Stimulated activated naive CD4-positive, alpha-beta T cell treated with Interleukin-2 at 50 U/mL for 16 hours (primary cell): ENCODE measurements around the gene PKNOX2.

ENCODE experiments used
- DNase-seq: peaks from one replicate; lab custom pipeline; 2025; lab: John Stamatoyannopoulos, UW

The PKNOX2 gene

DNA sequence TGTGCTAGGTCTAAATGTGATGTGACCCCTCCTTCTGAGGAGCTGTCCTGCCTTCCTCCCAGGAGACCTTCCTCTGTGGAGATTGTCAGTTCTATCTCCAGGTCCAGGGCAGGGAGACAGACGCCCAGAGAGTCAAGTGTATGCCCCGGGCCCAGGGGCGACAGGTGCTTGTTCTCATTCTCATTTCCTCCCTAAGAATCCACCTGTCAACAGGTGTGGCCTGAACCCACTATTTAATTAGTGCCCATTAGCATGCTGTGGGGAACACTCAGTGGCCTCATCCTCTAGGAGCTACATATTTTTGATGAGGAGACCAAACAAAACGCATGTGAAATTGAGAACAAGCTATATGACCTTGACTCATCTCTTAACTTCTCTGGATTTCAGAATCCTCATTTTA lies 9.5 kb downstream of the PKNOX2 start:
- DNase-seq: no peak

GRCh38 chr11:125174686-125175085 lies 10.1 kb downstream of the PKNOX2 start:
- DNase-seq: no peak

GRCh38 chr11:125175166-125175565 lies 10.6 kb downstream of the PKNOX2 start:
- no peak for DNase-seq

GRCh38 chr11:125175896-125176575 lies 11.5 kb downstream of the PKNOX2 start:
- DNase-seq: no peak

GRCh38 chr11:125176866-125177265 lies 12.3 kb downstream of the PKNOX2 start:
- no peak for DNase-seq

GRCh38 chr11:125177543-125177942 lies 13.0 kb downstream of the PKNOX2 start:
- DNase-seq: no peak

DNA sequence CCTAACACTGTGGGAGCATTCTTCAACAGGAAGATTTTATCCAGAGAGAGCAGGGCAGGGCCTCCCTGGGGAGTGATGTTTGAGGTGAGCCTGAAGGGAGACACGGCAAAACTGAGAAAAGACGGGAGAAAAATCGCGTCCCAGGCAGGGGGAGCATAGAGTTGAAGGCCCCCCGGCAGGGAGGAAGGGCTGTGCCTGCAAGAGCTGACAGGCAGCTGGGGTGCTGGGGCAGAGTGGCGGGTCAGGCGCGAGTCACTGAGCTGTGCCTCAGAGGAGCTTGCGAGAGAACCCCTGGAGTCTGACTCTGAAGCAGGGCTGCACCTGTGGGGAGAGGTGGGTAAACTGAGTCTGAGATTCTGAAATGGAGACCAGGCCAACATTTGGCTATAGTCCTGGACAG lies 14.8 kb downstream of the PKNOX2 start:
- no peak for DNase-seq

DNA sequence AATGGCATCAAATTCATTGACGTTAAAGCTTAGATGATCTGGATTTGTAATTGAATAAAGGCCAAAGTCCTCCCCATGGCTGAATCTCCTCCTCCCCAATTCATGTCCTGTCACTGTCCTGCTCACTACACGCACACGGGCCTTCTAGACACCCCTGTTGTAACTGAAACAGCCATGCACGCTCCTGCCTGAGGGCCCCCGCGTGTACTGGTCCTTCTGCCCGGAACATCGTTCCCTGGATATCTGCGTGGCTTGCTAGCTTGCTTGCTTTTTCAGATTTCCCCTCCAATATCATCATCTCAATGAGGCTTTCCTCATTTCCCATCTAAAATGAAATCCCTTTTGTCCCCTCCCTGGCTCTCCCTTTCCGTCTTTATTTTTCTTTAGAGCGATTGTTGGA lies 15.3 kb downstream of the PKNOX2 start:
- no peak for DNase-seq

- no peak for DNase-seq
Observed at GRCh38 chr11:125180413-125181305, 16.1 kb downstream of the PKNOX2 start.

- DNase-seq: no peak
Observed at GRCh38 chr11:125182573-125182972, 18.0 kb downstream of the PKNOX2 start.

DNA sequence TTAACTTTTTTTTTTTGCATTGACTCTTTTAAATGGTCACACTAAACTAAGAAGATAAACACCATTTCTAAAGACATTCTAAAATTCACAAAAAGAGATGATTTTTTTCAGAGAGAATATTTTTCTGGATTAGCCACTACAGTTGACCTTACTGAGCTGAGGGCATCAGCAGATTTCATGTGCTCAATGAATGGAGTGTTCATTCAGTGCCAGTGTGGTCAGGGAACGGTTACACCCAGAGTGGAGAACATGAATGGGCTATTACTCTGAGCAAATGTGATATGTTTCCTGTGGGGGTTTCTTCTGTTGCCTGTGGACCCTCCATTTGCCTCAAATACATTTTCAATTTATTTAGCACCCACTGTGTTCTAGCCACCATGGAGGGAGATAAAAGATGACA lies 19.1 kb downstream of the PKNOX2 start:
- no peak for DNase-seq

GRCh38 chr11:125188021-125188420 lies 23.5 kb downstream of the PKNOX2 start:
- DNase-seq: no peak

DNA sequence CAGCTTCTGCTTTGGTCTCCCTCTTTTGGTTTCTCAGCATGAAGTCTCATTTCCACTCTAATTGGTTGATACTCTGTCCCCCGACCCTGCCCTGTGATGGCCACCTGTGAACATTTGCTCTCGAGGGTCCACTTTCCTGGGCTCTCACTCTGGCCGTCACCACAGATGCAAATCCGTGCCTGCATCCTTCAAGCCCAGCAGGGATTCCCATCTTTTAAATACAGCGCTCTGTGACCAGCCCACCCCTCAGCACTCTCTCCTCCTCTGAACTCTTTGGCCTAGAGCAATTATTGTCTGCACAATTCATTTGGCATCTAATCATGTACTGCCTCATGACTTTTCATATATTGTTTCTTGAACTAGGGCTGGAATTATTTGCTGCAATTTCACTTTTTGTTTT lies 26.0 kb downstream of the PKNOX2 start:
- DNase-seq: no peak

DNA sequence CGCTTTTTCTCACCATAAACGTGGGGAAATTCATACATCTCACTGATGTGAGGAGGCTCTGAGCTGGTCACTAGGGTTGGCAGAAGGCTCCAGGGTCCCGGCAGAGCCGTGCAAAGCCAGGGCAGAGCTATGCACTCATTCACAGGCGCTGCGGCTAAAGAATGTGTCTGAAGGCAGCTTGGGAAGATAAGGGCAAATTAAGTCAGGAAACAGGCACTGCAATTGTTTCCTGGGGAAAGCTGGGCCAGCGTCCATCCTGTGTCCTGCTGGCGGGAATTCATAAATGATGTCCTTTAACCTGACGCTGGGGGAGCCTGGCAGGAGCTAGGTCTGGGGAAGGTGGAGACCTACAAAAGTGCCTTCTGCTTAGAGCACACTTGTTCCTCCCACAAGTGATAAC lies 27.6 kb downstream of the PKNOX2 start:
- no peak for DNase-seq

- no peak for DNase-seq
Observed at GRCh38 chr11:125192717-125193415, 28.3 kb downstream of the PKNOX2 start.

- no peak for DNase-seq
Observed at GRCh38 chr11:125193416-125193726, 28.8 kb downstream of the PKNOX2 start.

DNA sequence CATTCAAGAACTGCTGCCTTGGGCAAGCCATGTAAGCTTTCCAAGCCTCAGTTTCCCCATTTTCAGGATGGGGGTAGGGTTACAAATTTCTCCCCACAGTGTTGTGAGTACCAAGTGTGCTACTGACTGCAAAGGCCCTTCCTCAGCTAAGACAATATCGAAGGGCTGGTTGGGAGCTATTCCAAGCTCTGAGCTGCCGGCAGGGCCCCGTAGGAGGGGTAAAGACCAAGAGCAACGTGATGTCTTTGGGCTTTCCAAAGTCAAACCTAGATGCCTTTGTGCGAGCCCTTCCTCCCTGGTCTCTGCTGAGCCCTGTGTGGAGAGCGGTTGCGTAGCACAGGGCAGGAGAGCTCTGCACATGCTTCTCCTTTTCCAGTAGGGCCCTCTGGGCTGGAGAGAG lies 29.3 kb downstream of the PKNOX2 start:
- DNase-seq: no peak

- DNase-seq: no peak
Observed at GRCh38 chr11:125199915-125200314, 35.4 kb downstream of the PKNOX2 start.

GRCh38 chr11:125200441-125200840 lies 35.9 kb downstream of the PKNOX2 start:
- no peak for DNase-seq

DNA sequence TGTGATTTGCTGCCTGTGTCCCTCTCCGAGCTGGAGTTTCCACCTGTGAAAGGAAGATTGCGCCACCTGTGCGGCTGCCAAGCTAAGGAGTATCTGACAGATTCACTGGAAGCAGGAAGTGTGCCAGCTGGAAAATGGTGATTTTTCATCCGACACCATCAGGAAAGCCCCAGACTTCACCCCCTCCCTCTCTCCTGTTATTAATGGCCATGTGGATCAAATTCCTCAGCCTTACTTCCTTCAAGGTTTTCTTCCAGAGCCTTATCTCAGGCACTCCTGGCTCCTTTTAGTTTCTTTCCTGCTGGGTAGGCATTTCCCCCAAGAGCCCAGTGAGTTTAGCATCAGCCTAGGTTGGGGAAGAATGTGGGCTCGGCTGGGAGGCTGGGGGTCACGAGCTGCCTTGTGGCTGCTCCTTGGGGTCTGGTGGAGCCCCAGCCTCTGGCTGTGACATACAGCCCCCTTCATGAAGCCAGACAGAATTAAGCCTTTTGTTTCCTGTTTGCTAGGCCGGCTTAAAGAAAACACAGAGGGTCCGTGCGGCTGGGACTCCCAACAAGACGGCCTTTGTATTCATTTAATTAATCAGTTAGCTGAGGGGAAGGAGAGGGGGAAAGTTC lies 37.1 kb downstream of the PKNOX2 start:
- no peak for DNase-seq

- no peak for DNase-seq
Observed at GRCh38 chr11:125202362-125202880, 37.9 kb downstream of the PKNOX2 start.

DNA sequence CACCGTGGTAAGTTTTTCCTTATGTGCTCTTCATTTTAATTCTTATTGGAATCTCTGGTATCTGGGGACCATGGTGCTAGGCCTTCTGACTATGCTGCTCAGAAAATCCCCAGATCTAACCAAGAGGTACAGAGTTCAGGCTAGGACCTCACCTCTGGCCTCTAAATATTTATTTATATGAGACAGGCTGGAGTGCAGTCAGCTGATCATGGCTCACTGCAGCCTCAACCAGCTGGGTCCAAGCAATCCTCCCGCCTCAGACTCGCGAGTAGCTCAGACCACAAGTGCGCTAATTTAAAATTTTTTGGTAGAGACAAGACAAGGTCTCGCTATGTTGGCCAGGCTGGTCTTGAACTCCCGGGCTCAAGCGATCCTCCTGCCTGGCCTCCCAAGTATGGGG lies 38.4 kb downstream of the PKNOX2 start:
- DNase-seq: no peak
